H1 (cell line): ENCODE data around the gene PNMA8B. TPM values are rescaled to one million over a fixed set of nuclear protein-coding genes. Genes with fewer than 3 reads are reported as not detected.

Source experiments
- CTCF ChIA-PET: fragments of 300-600 bp; sonication (Branson Sonifier 250); formaldehyde crosslinking; loops from one replicate; lab custom pipeline; 2021; ENCODE audit not compliant: partially characterized antibody; lab: Charles Lee
- POLR2A ChIA-PET: fragments of 300-600 bp; sonication (Branson Sonifier 250); formaldehyde crosslinking; loops from one replicate; lab custom pipeline; 2021; ENCODE audit warnings: inconsistent platforms; ENCODE audit not compliant: partially characterized antibody; lab: Charles Lee
- DNase-seq, 2 experiments: peaks; one replicate each; pipeline versions ENCODE4 v3.0.0 to v3.0.0-alpha.2; 2010 to 2022; ENCODE audit warnings: low spot score in 2 of 2, low read depth in 1 of 2, mixed read lengths in 1 of 2
- FAIRE-seq: peaks from 2 replicates; lab custom pipeline; 2011; peaks lifted over from hg19 to GRCh38; lab: Jason Lieb, UNC
- H2AFZ ChIP-seq: 2 replicates; pipeline ENCODE4 v1.8.1; 2012; ENCODE audit warnings: low read length, inconsistent platforms
- H2AK5ac ChIP-seq: 2 replicates; pipeline ENCODE4 v1.6.1; 2013; ENCODE audit warnings: low read depth, low read length
- H2BK120ac ChIP-seq: replicated peaks from 2 replicates; pipeline ENCODE3; 2013; ENCODE audit warnings: low read depth, low read length, inconsistent platforms
- H2BK12ac ChIP-seq: 2 replicates; pipeline ENCODE4 v1.6.1; 2013; ENCODE audit warnings: low read depth, low read length
- H2BK15ac ChIP-seq: 2 replicates; pipeline ENCODE4 v1.6.1; 2013; ENCODE audit warnings: low read length
- H2BK20ac ChIP-seq: 2 replicates; pipeline ENCODE4 v1.6.1; 2013; ENCODE audit warnings: low read length
- H2BK5ac ChIP-seq: 2 replicates; pipeline ENCODE4 v1.6.1; 2013; ENCODE audit warnings: low read depth, low read length
- H3K14ac ChIP-seq: 2 replicates; pipeline ENCODE4 v1.6.1; 2013; ENCODE audit warnings: inconsistent platforms; ENCODE audit not compliant: insufficient read length
- H3K18ac ChIP-seq: 2 replicates; pipeline ENCODE4 v1.6.1; 2013; ENCODE audit warnings: low read length; ENCODE audit errors: extremely low read depth
- H3K23ac ChIP-seq: 2 replicates; pipeline ENCODE4 v1.6.1; 2013; ENCODE audit warnings: inconsistent platforms; ENCODE audit not compliant: insufficient read length
- H3K23me2 ChIP-seq: 2 replicates; pipeline ENCODE4 v1.6.1; 2013; ENCODE audit warnings: low read depth, low read length
- H3K27ac ChIP-seq: 2 replicates; pipeline ENCODE4 v1.6.1; 2011; ENCODE audit warnings: low read depth, low read length, inconsistent platforms
- H3K27me3 ChIP-seq, 4 experiments: replicated peaks in 1 of 4; 1 replicate in 1 of 4; 2 replicates in 3 of 4; pipeline versions ENCODE4 v1.6.1 to v1.8.1; 2011 to 2013; ENCODE audit warnings: low read length in 3 of 4, mild to moderate bottlenecking in 3 of 4, inconsistent platforms in 2 of 4, mixed read lengths in 2 of 4, moderate library complexity in 1 of 4; ENCODE audit not compliant: control insufficient read depth in 3 of 4, insufficient read depth in 3 of 4; ENCODE audit errors: extremely low read depth in 1 of 4
- H3K36me3 ChIP-seq, 4 experiments: 2 replicates each; pipeline versions ENCODE4 v1.6.1 to v1.8.1; 2011 to 2013; ENCODE audit warnings: mild to moderate bottlenecking in 4 of 4, low read length in 3 of 4, moderate library complexity in 2 of 4, control low read depth in 1 of 4, inconsistent platforms in 1 of 4; ENCODE audit not compliant: insufficient read depth in 4 of 4, control insufficient read depth in 2 of 4
- H3K4ac ChIP-seq: replicated peaks from 2 replicates; pipeline ENCODE3; 2013; ENCODE audit warnings: low read length, low read depth, mixed read lengths, inconsistent platforms; ENCODE audit not compliant: insufficient read length
- H3K4me1 ChIP-seq, 4 experiments: replicated peaks in 1 of 4; 1 replicate in 1 of 4; 2 replicates in 3 of 4; pipeline versions ENCODE4 v1.6.1 to v1.8.1; 2011 to 2013; ENCODE audit warnings: low read length in 3 of 4, inconsistent platforms in 2 of 4, mixed read lengths in 1 of 4; ENCODE audit not compliant: insufficient read depth in 4 of 4, control insufficient read depth in 3 of 4
- H3K4me2 ChIP-seq, 2 experiments: 2 replicates each; pipeline versions ENCODE4 v1.6.1 to v1.8.1; 2011 to 2013; ENCODE audit warnings: low read depth in 2 of 2, low read length in 2 of 2, control low read depth in 1 of 2, inconsistent platforms in 1 of 2, mild to moderate bottlenecking in 1 of 2; ENCODE audit not compliant: insufficient read depth in 1 of 2
- H3K4me3 ChIP-seq, 4 experiments: fragments of 200-600, 300-600 bp in 1 of 4; sonication (generic), shearing (Covaris generic), sonication (Bioruptor Twin) in 1 of 4; 2 replicates each; pipeline versions ENCODE4 v1.5.1 to v1.8.1; 2011 to 2016; ENCODE audit warnings: low read length in 4 of 4, low read depth in 3 of 4, control low read depth in 2 of 4, inconsistent platforms in 2 of 4, mild to moderate bottlenecking in 2 of 4, mixed read lengths in 1 of 4, moderate library complexity in 1 of 4; ENCODE audit not compliant: insufficient read depth in 2 of 4; ENCODE audit errors: extremely low read depth in 1 of 4
- H3K56ac ChIP-seq: replicated peaks from 2 replicates; pipeline ENCODE3; 2013; ENCODE audit warnings: low read depth, mild to moderate bottlenecking, mixed read lengths, low read length, inconsistent platforms; ENCODE audit not compliant: insufficient read length
- H3K79me1 ChIP-seq: 2 replicates; pipeline ENCODE4 v1.6.1; 2013; ENCODE audit warnings: low read depth, low read length, control low read depth
- H3K79me2 ChIP-seq, 2 experiments: 2 replicates each; pipeline versions ENCODE4 v1.6.1 to v1.8.1; 2012 to 2013; ENCODE audit warnings: low read length in 2 of 2, mild to moderate bottlenecking in 2 of 2, inconsistent platforms in 1 of 2; ENCODE audit not compliant: insufficient read depth in 2 of 2, control insufficient read depth in 1 of 2
- H3K9ac ChIP-seq, 4 experiments: replicated peaks in 1 of 4; 1 replicate in 1 of 4; 2 replicates in 3 of 4; pipeline versions ENCODE4 v1.6.1 to v1.8.1; 2011 to 2013; ENCODE audit warnings: low read depth in 3 of 4, low read length in 3 of 4, control low read depth in 2 of 4, mild to moderate bottlenecking in 2 of 4, moderate library complexity in 2 of 4, inconsistent platforms in 1 of 4; ENCODE audit errors: extremely low read depth in 1 of 4
- H3K9me3 ChIP-seq, 2 experiments: 2 replicates each; pipeline versions ENCODE4 v1.6.1 to v1.8.1; 2012 to 2013; ENCODE audit warnings: mild to moderate bottlenecking in 2 of 2, moderate library complexity in 2 of 2, control low read depth in 1 of 2, inconsistent platforms in 1 of 2, low read depth in 1 of 2, low read length in 1 of 2, mixed read lengths in 1 of 2; ENCODE audit not compliant: insufficient read depth in 2 of 2
- H4K20me1 ChIP-seq, 2 experiments: replicated peaks in 1 of 2; 2 replicates each; pipeline versions ENCODE3 to v1.8.1; 2011 to 2013; ENCODE audit warnings: inconsistent platforms in 2 of 2, low read length in 2 of 2, mild to moderate bottlenecking in 1 of 2; ENCODE audit not compliant: insufficient read depth in 2 of 2, control insufficient read depth in 1 of 2
- H4K5ac ChIP-seq: 2 replicates; pipeline ENCODE4 v1.6.1; 2013; ENCODE audit warnings: low read length, low read depth, mixed read lengths, inconsistent platforms; ENCODE audit not compliant: insufficient read length
- H4K8ac ChIP-seq: 2 replicates; pipeline ENCODE4 v1.8.0; 2013; ENCODE audit warnings: mild to moderate bottlenecking, moderate library complexity, low read length, inconsistent platforms; ENCODE audit not compliant: insufficient read depth; ENCODE audit errors: extremely low read depth
- H4K91ac ChIP-seq: replicated peaks from 2 replicates; pipeline ENCODE3; 2013; ENCODE audit warnings: low read length, mixed read lengths, inconsistent platforms; ENCODE audit not compliant: insufficient read length
- BACH1 ChIP-seq: IDR thresholded peaks from 2 replicates; pipeline ENCODE4 v1.6.1; 2012; ENCODE audit warnings: low read length, improper control_type of control experiment
- CBX5 ChIP-seq: fragments of 300-800, 300-1000 bp; sonication (generic); IDR thresholded peaks from 2 replicates; pipeline ENCODE4 v1.7.1; 2016; ENCODE audit warnings: antibody characterized with exemption, low read length, low read depth
- POU5F1 ChIP-seq: IDR thresholded peaks from 2 replicates; pipeline ENCODE4 v1.6.1; 2011; ENCODE audit warnings: low read depth, mild to moderate bottlenecking, low read length, moderate library complexity
- SIN3A ChIP-seq, 2 experiments: IDR thresholded peaks in 1 of 2; conservative IDR thresholded peaks in 1 of 2; 2 replicates each; pipeline ENCODE4 v1.6.1; 2011 to 2012; ENCODE audit warnings: low read length in 2 of 2, improper control_type of control experiment in 1 of 2, low read depth in 1 of 2, mild to moderate bottlenecking in 1 of 2
- TBP ChIP-seq: IDR thresholded peaks from 2 replicates; pipeline ENCODE4 v1.6.1; 2011; ENCODE audit warnings: low read depth, low read length, improper control_type of control experiment
- WGBS, 2 experiments: shearing (Covaris generic) in 1 of 2; methylation state at CpG; one replicate each; pipeline versions ENCODE4 v1.1.6 to v1.1.7; 2013 to 2015; ENCODE audit warnings: low lambda C conversion rate in 2 of 2, mixed read lengths in 2 of 2, inconsistent platforms in 1 of 2, low coverage in 1 of 2, missing lambda C conversion rate in 1 of 2; ENCODE audit not compliant: insufficient replicate concordance in 2 of 2, insufficient coverage in 1 of 2, insufficient read length in 1 of 2; ENCODE audit errors: extremely low coverage in 1 of 2, missing lambda C conversion rate in 1 of 2; 5-methylcytosine and 5-hydroxymethylcytosine counted together
- polyA plus RNA-seq, 7 experiments: library from polyadenylated mRNA; depleted of rRNA in 3 of 7; stranded (reverse) in 5 of 7; unstranded in 2 of 7; fragments of >200 nt in 5 of 7; fragments of 200-250 nt in 2 of 7; gene quantifications; 1 replicate in 5 of 7; 2 replicates in 1 of 7; 4 replicates in 1 of 7; pipeline versions ENCODE4 v1.2.1 to v1.2.3, GENCODE V29; 2011 to 2013; ENCODE audit warnings: missing spikeins in 2 of 7, mixed read lengths in 2 of 7
- total RNA-seq: library from RNA; stranded (reverse); fragmentation: NEBNext Ultra II Directional; extraction: Animal tissue kit (Norgen Biotek cat#: 25700); gene quantifications from 2 replicates; pipeline ENCODE4 v1.2.1, GENCODE V29; 2021
- TF ChIP-seq, protein P1 (sequence below): IDR thresholded peaks from 2 replicates; pipeline ENCODE4 v1.6.1; 2012; ENCODE audit warnings: inconsistent platforms

The PNMA8B gene
- total and polyA plus RNA-seq, 2 of the 8 experiments (the other 6 are each of a cell fraction or from before 2014, with no cell fraction given): 0.48 to 1.4 TPM

DNA sequence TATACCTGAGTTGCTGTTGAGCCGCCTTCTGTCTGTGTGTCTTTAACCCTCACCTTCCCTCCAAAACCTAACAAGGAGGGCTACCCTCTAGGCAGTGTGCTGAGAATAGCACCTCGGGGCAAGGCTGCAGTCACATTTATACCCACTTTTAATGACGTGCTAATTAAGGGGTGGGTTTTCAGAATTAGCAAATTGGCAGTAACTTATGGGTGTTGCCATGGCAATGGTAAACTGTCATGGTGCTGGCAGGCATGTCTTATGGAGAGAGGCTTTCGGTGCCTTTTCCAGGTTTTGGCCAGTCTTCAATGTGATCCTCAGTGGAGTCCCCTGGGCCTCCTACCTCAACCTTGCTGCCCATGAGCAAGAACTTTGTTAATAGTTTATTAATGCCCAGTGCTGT lies 23.1 kb downstream of the PNMA8B start:
- Histone ChIP-seq H3K9ac (no peak overlapping the region), H3K23me2 (peaks cover 9% of the 10 kb centered on the region), H3K27ac (no peak overlapping the region), H4K5ac (no peak overlapping the region), H4K91ac (no peak overlapping the region), H3K9me3 (no peaks in the 10 kb centered on the region), H2BK120ac (no peak overlapping the region), H2BK5ac (no peak overlapping the region), H3K79me2 (peaks cover 0 to 9% of the 10 kb centered on the region in 2 experiments; a peak in 1 of 4 replicates), H2BK15ac (no peak overlapping the region), H4K20me1 (no peaks in the 10 kb centered on the region), H2AK5ac (no peak overlapping the region), H3K4me1 (peaks cover 0 to 7% (median 3%) of the 10 kb centered on the region in 4 experiments; a peak in 4 of 7 replicates), H4K8ac (no peak overlapping the region), H3K14ac (no peak overlapping the region), H3K79me1 (no peaks in the 10 kb centered on the region; the same call in 1 of the 2 replicates), H3K23ac (no peak overlapping the region), H3K56ac (no peak overlapping the region), H3K4me2 (no peak overlapping the region; a peak in 1 of 4 replicates), H3K36me3 (peaks cover 0 to 11% (median 7%) of the 10 kb centered on the region in 4 experiments; a peak in 5 of 8 replicates), H2BK12ac (no peak overlapping the region), H2BK20ac (no peak overlapping the region), H3K18ac (no peak overlapping the region), H3K4me3 (no peak overlapping the region), H3K27me3 (peaks cover 0 to 7% (median 0%) of the 10 kb centered on the region in 4 experiments; a peak in 3 of 7 replicates), H2AFZ (no peak overlapping the region), H3K4ac (no peak overlapping the region)
- no peak for FAIRE-seq
- no peak for DNase-seq
- ChIA-PET POLR2A (no interaction called here), CTCF (interaction anchor here (0.8 to 2.6 kb wide), 6 partner anchors 11 to 77 kb away, joined by 3 to 16 read pairs (median 5); no protein-coding TSS in a partner anchor)
- TF ChIP-seq, protein P1, sequence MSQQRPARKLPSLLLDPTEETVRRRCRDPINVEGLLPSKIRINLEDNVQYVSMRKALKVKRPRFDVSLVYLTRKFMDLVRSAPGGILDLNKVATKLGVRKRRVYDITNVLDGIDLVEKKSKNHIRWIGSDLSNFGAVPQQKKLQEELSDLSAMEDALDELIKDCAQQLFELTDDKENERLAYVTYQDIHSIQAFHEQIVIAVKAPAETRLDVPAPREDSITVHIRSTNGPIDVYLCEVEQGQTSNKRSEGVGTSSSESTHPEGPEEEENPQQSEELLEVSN: no peak
- TF ChIP-seq CBX5 (no peak), POU5F1 (no peak), TBP (no peak), SIN3A (conservative IDR thresholded peaks at IDR 0.05 in 1 of 2, IDR thresholded peaks at IDR 0.05 in 1 of 2; ENCODE audit: low read depth in 1 of 2, low read length in 2 of 2) (no peak), BACH1 (no peak)
- 81% methylated on average over 4 of the region's 4 CpGs; no CpG with 5 or more reads in 1 of the 2 experiments for WGBS, 2 experiments
